Ishikawa (cell line): Measurements from ENCODE around the gene GPR152.

Source experiments
- CEBPB ChIP-seq: IDR thresholded peaks from 2 replicates; pipeline ENCODE4 v1.6.1; 2012
- CREB1 ChIP-seq: IDR thresholded peaks from 2 replicates; pipeline ENCODE4 v1.6.1; 2012; ENCODE audit warnings: low read depth
- EGR1 ChIP-seq: IDR thresholded peaks from 2 replicates; pipeline ENCODE4 v1.6.1; 2012
- EP300 ChIP-seq: IDR thresholded peaks from 2 replicates; pipeline ENCODE4 v1.6.1; 2012; ENCODE audit warnings: borderline replicate concordance
- FOXM1 ChIP-seq: IDR thresholded peaks from 2 replicates; pipeline ENCODE4 v1.6.1; 2012; ENCODE audit warnings: low read depth, borderline replicate concordance
- NFIC ChIP-seq: IDR thresholded peaks from 2 replicates; pipeline ENCODE4 v1.6.1; 2012
- RAD21 ChIP-seq: IDR thresholded peaks from 2 replicates; pipeline ENCODE4 v1.6.1; 2012; ENCODE audit warnings: low read depth
- REST ChIP-seq: IDR thresholded peaks from 2 replicates; pipeline ENCODE4 v1.6.1; 2012; ENCODE audit warnings: low read depth, mild to moderate bottlenecking
- TAF1 ChIP-seq: IDR thresholded peaks from 2 replicates; pipeline ENCODE4 v1.6.1; 2012; ENCODE audit warnings: low read depth, mild to moderate bottlenecking
- TCF12 ChIP-seq: IDR thresholded peaks from 2 replicates; pipeline ENCODE4 v1.6.1; 2012; ENCODE audit warnings: low read depth
- TEAD4 ChIP-seq: IDR thresholded peaks from 2 replicates; pipeline ENCODE4 v1.6.1; 2012
- YY1 ChIP-seq: IDR thresholded peaks from 2 replicates; pipeline ENCODE4 v1.6.1; 2012; ENCODE audit warnings: low read depth
- ZBTB7A ChIP-seq: IDR thresholded peaks from 2 replicates; pipeline ENCODE4 v1.6.1; 2012; ENCODE audit warnings: low read depth
- TF ChIP-seq, protein P1 (sequence below): IDR thresholded peaks from 2 replicates; pipeline ENCODE4 v1.6.1; 2012
- TF ChIP-seq, protein P2 (sequence below): IDR thresholded peaks from 2 replicates; pipeline ENCODE4 v1.6.1; 2012

The GPR152 gene

GRCh38 chr11:67405688-67406339 lies 46.7 kb downstream of the GPR152 start:
- TF ChIP-seq, protein P1, sequence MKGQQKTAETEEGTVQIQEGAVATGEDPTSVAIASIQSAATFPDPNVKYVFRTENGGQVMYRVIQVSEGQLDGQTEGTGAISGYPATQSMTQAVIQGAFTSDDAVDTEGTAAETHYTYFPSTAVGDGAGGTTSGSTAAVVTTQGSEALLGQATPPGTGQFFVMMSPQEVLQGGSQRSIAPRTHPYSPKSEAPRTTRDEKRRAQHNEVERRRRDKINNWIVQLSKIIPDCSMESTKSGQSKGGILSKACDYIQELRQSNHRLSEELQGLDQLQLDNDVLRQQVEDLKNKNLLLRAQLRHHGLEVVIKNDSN, result no peak
- TF ChIP-seq CREB1 (no peak), EGR1 (no peak), TAF1 (no peak)
- TF ChIP-seq, protein P2, sequence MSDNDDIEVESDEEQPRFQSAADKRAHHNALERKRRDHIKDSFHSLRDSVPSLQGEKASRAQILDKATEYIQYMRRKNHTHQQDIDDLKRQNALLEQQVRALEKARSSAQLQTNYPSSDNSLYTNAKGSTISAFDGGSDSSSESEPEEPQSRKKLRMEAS, result no peak

DNA sequence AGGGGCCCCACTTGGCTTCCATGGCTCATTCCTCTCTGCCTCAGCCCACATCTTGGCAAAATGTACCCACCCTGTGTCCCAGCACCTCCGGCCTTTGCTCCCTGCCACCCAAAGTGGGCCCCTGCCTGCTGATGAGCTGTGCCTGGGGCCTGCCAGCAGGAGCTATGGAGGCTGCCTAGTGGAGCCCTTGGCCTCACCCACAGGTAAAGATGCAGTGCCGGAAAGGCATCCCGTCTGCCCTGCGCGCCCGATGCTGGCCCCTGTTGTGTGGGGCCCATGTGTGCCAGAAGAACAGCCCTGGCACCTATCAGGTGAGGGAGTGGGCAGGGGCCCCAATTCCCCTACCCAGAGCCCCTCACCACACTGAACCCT lies 47.3 kb downstream of the GPR152 start:
- TF ChIP-seq YY1 (no peak), TCF12 (no peak), NFIC (no peak), CREB1 (no peak), TAF1 (no peak), CEBPB (no peak), TEAD4 (no peak), EP300 (no peak), REST (no peak), FOXM1 (no peak)

DNA sequence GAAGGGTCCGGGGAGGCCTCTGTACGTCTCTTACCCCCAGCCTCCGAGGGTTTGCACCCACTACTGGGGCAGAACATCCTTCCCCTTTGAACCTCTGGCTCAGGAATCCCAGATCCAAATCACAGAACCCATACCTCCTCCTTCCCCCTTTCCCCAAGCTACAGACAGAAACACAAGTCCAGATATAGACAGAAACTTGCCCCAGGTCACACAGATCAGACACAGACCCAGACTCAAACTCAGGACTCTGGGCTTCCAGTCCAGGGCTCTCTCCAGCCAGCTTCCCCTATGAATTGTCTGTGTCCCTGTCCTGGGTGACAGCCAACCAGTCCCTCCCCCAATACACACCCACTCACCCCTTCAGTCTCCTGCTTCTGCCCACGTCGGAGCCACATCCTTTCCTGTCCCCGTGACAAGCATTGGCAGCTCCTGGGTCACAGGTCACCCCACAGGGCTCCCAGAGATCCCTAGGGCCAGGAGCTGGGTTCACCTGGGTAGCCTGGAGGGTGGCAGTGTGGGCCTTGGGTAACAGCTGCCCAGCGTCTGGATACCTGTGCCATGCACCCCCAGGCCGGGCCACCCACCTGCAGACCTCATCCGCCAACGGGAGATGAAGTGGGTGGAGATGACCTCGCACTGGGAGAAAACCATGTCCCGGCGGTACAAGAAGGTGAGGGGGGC lies 47.9 kb downstream of the GPR152 start:
- TF ChIP-seq NFIC (no peak), TCF12 (no peak), ZBTB7A (no peak), YY1 (no peak), RAD21 (no peak), REST (no peak), CREB1 (no peak), CEBPB (no peak), FOXM1 (no peak), EP300 (no peak), TEAD4 (no peak), TAF1 (no peak), EGR1 (no peak)
- TF ChIP-seq, protein P2, result no peak
- TF ChIP-seq, protein P1, result no peak

DNA sequence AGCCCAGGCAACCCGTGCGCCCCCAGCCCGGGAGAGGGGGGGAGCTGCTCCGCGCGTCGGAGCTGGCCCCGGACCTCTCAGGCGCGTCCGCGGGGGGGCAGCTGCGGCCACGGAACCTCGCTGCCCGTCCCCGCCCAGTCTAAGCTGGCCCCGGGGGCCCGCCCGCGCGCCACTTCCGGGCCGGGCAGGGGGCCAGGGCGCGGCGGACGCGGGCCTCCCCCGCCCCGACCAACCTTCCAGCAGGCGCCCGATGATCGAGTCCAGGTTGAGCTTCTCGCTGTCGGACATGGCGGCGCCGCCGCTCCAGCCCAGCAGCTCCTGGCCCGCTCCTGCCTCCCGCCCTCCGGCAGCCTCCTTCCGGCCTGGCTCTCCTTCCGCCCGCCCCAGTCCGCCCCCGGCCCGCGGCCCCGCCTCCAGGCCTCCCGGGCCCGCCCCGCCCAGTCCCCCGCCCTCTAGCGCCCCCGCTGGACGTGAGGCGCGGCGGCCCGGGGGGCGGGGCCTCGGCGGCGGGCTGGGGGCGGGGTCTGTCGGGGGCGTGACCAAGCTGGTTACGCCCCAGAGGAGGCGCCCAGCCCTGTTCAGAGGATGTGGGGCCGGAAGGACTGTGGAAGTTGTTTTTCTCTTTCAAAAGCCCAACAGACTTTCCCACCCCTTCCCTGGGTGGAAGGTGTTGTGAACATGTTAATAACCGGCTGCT lies 50.9 kb downstream of the GPR152 start, which contains the start of gene PPP1CA:
TSS of gene PPP1CA (minus strand) at position 364 of the 697 bp plus-strand sequence. CDS start at position 288, 76 bp downstream.
- TF ChIP-seq ZBTB7A (no peak), EGR1 (no peak), NFIC (peak; percentile 35; the same call in 1 of the 2 replicates), TAF1 (peak; percentile 11; the same call in 1 of the 2 replicates), YY1 (peak; percentile 80)
- TF ChIP-seq, protein P2, result peak; percentile 72; the same call in 1 of the 2 replicates
